ENCODE results near the gene NETO2.
"Not testable (repeated sequence)": the region's sequence is repeated elsewhere in the genome, so short reads cannot be mapped to it uniquely, and the experiment has no call there.

Gene NETO2

GRCh38 chr16:47127541-47127940, 16.2 kb downstream of the NETO2 start:
- Mint-ChIP-seq H3K27me3 (ENCODE audit: low read depth, poor library complexity) (no peaks in the 10 kb centered on the region), H3K4me1 (peaks cover 19% of the 10 kb centered on the region), H3K27ac (no peak overlapping the region), H3K36me3 (ENCODE audit: low read depth) (peaks cover 48% of the 10 kb centered on the region), H3K4me3 (no peak overlapping the region), H3K9me3 (peaks cover 9% of the 10 kb centered on the region)
- no peak for DNase-seq
- TF ChIP-seq CTCF (IDR thresholded peaks at IDR 0.05): no peak

- Mint-ChIP-seq H3K4me1 (peaks cover 17% of the 10 kb centered on the region), H3K27ac (no peak overlapping the region), H3K27me3 (ENCODE audit: low read depth, poor library complexity) (no peaks in the 10 kb centered on the region), H3K36me3 (ENCODE audit: low read depth) (peaks cover 59% of the 10 kb centered on the region), H3K9me3 (peaks cover 9% of the 10 kb centered on the region), H3K4me3 (no peak overlapping the region)
- no peak for TF ChIP-seq CTCF (IDR thresholded peaks at IDR 0.05)
- no peak for DNase-seq
These were observed 18.0 kb downstream of the NETO2 start for GRCh38 chr16:47125757-47126156.

- Mint-ChIP-seq H3K27ac (no peak overlapping the region), H3K4me1 (no peaks in the 10 kb centered on the region), H3K9me3 (no peaks in the 10 kb centered on the region), H3K27me3 (ENCODE audit: low read depth, poor library complexity) (no peaks in the 10 kb centered on the region), H3K36me3 (ENCODE audit: low read depth) (peaks cover 28% of the 10 kb centered on the region), H3K4me3 (no peak overlapping the region)
- no peak for TF ChIP-seq CTCF (IDR thresholded peaks at IDR 0.05)
- DNase-seq: no peak
These were observed 30.6 kb downstream of the NETO2 start for GRCh38 chr16:47113130-47113529.

- TF ChIP-seq CTCF (IDR thresholded peaks at IDR 0.05): no peak
These were observed 32.8 kb downstream of the NETO2 start for GRCh38 chr16:47110939-47111338.

GRCh38 chr16:47109361-47109760, 34.4 kb downstream of the NETO2 start:
- peaks cover 30% of the 10 kb centered on the region for H3K36me3 Mint-ChIP-seq (ENCODE audit: low read depth)
- no peak for DNase-seq
- TF ChIP-seq CTCF (IDR thresholded peaks at IDR 0.05): no peak
- no peaks in the 10 kb centered on the region for H3K4me1 Mint-ChIP-seq
- no peak overlapping the region for H3K27ac Mint-ChIP-seq
- no peaks in the 10 kb centered on the region for H3K27me3 Mint-ChIP-seq (ENCODE audit: low read depth, poor library complexity)
- H3K4me3 Mint-ChIP-seq: no peak overlapping the region
- H3K9me3 Mint-ChIP-seq: no peaks in the 10 kb centered on the region

More at GRCh38 chr16:47110939-47111338, 32.8 kb downstream of the NETO2 start:
- DNase-seq: no peak
- H3K4me1 Mint-ChIP-seq: no peaks in the 10 kb centered on the region
- no peaks in the 10 kb centered on the region for H3K9me3 Mint-ChIP-seq
- H3K27me3 Mint-ChIP-seq (ENCODE audit: low read depth, poor library complexity): no peaks in the 10 kb centered on the region
- H3K36me3 Mint-ChIP-seq (ENCODE audit: low read depth): peaks cover 26% of the 10 kb centered on the region
- no peak overlapping the region for H3K27ac Mint-ChIP-seq
- H3K4me3 Mint-ChIP-seq: no peak overlapping the region

- H3K9me3 Mint-ChIP-seq: peaks cover 25% of the 10 kb centered on the region
- not testable (repeated sequence) for H3K4me1 Mint-ChIP-seq; DNase-seq; H3K27me3 Mint-ChIP-seq (ENCODE audit: low read depth, poor library complexity); H3K27ac Mint-ChIP-seq; H3K4me3 Mint-ChIP-seq
- peaks cover 88% of the 10 kb centered on the region for H3K36me3 Mint-ChIP-seq (ENCODE audit: low read depth)
These were observed 40.8 kb downstream of the NETO2 start for GRCh38 chr16:47102921-47103320.

- H3K27ac Mint-ChIP-seq: peak overlapping the region; percentile 50
- peaks cover 21% of the 10 kb centered on the region for H3K9me3 Mint-ChIP-seq
- H3K4me3 Mint-ChIP-seq; DNase-seq; H3K27me3 Mint-ChIP-seq (ENCODE audit: low read depth, poor library complexity); H3K4me1 Mint-ChIP-seq: not testable (repeated sequence)
- peaks cover 80% of the 10 kb centered on the region for H3K36me3 Mint-ChIP-seq (ENCODE audit: low read depth)
These were observed 46.6 kb downstream of the NETO2 start for GRCh38 chr16:47097154-47097553.

All from nephron progenitor cell (in vitro differentiated cells).